ENCODE results near the gene PARD3.

PARD3 gene

GRCh38 chr10:34826221-34826620 is 11.1 kb upstream of the PARD3 start:
- FAIRE-seq: no peak
- DNase-seq (ENCODE audit: extremely low spot score, insufficient read length, low read depth): no peak

- DNase-seq (ENCODE audit: extremely low spot score, insufficient read length, low read depth) (no peak), FAIRE-seq (no peak)
Observed at GRCh38 chr10:34825414-34825813, 10.3 kb upstream of the PARD3 start.

GRCh38 chr10:34824870-34825269 is 9.8 kb upstream of the PARD3 start:
- DNase-seq (ENCODE audit: extremely low spot score, insufficient read length, low read depth) (no peak), FAIRE-seq (no peak)

GRCh38 chr10:34821587-34822585 is 6.8 kb upstream of the PARD3 start:
- DNase-seq (ENCODE audit: extremely low spot score, insufficient read length, low read depth): no peak
- FAIRE-seq: no peak

GRCh38 chr10:34817586-34817985 is 2.5 kb upstream of the PARD3 start:
- DNase-seq (ENCODE audit: extremely low spot score, insufficient read length, low read depth): no peak
- no peak for FAIRE-seq

GRCh38 chr10:34817054-34817453 is 2.0 kb upstream of the PARD3 start:
- DNase-seq (ENCODE audit: extremely low spot score, insufficient read length, low read depth): no peak
- FAIRE-seq: no peak

- FAIRE-seq: no peak
Observed at GRCh38 chr10:34816501-34817002, 1.5 kb upstream of the PARD3 start.

GRCh38 chr10:34816085-34816496 is 995 bp upstream of the PARD3 start:
- peak; percentile 44 for FAIRE-seq
- no peak for DNase-seq (ENCODE audit: extremely low spot score, insufficient read length, low read depth)

More at GRCh38 chr10:34816501-34817002, 1.5 kb upstream of the PARD3 start:
- DNase-seq (ENCODE audit: extremely low spot score, insufficient read length, low read depth): no peak

- DNase-seq (ENCODE audit: extremely low spot score, insufficient read length, low read depth) (no peak), FAIRE-seq (no peak)
Observed at GRCh38 chr10:34814913-34815184, 247 bp downstream of the PARD3 start.

GRCh38 chr10:34814223-34814912 is 728 bp downstream of the PARD3 start:
- DNase-seq (ENCODE audit: extremely low spot score, insufficient read length, low read depth): no peak
- no peak for FAIRE-seq

- DNase-seq (ENCODE audit: extremely low spot score, insufficient read length, low read depth) (no peak), FAIRE-seq (no peak)
Observed at GRCh38 chr10:34813626-34814222, 1.4 kb downstream of the PARD3 start.

GRCh38 chr10:34812771-34813170 is 2.3 kb downstream of the PARD3 start:
- FAIRE-seq: no peak
- DNase-seq (ENCODE audit: extremely low spot score, insufficient read length, low read depth): no peak

- FAIRE-seq (no peak), DNase-seq (ENCODE audit: extremely low spot score, insufficient read length, low read depth) (no peak)
Observed at GRCh38 chr10:34811968-34812514, 3.1 kb downstream of the PARD3 start.

GRCh38 chr10:34811126-34811967 is 3.7 kb downstream of the PARD3 start:
- FAIRE-seq: peak; percentile 67

GRCh38 chr10:34809796-34810195 is 5.3 kb downstream of the PARD3 start:
- FAIRE-seq: no peak
- DNase-seq (ENCODE audit: extremely low spot score, insufficient read length, low read depth): no peak

More at GRCh38 chr10:34811126-34811967, 3.7 kb downstream of the PARD3 start:
- no peak for DNase-seq (ENCODE audit: extremely low spot score, insufficient read length, low read depth)

GRCh38 chr10:34808801-34809745 is 6.0 kb downstream of the PARD3 start:
- no peak for DNase-seq (ENCODE audit: extremely low spot score, insufficient read length, low read depth)
- FAIRE-seq: peak; percentile 86

- FAIRE-seq (no peak), DNase-seq (ENCODE audit: extremely low spot score, insufficient read length, low read depth) (no peak)
Observed at GRCh38 chr10:34808336-34808735, 6.8 kb downstream of the PARD3 start.

GRCh38 chr10:34804306-34804705 is 10.8 kb downstream of the PARD3 start:
- FAIRE-seq (peak; percentile 69), DNase-seq (ENCODE audit: extremely low spot score, insufficient read length, low read depth) (no peak)
